ENCODE measurements around the gene CYB5B. TPM values are rescaled to one million over a fixed set of nuclear protein-coding genes. Genes with fewer than 3 reads are reported as not detected.

Gene CYB5B
- total and polyA plus RNA-seq, 2 donors (not counting 3 experiments of a cell fraction or from before 2014, with no cell fraction given): 175 to 176 TPM

DNA sequence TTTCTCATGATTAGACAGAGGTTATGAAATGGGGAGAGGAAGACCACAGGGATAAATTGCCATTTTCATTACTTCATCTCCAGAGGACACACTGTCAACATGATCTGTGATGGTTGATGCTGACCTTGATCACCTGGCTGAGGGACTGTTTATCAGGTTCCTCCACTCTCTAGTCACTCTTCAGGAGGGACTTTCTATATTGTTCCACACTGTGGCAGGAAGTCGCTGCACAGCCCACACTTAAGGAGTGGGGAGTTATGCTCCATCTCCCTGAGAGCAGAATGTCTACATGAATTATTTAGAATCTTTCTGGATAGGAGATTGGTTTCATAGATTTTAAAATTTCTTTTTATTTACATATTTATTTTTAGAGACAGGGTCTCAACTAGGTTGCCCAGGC, 46.7 kb downstream of the CYB5B start:
- Histone ChIP-seq H3K4me3 (replicated peaks in 1 of 3; ENCODE audit: insufficient read depth in 1 of 3, low read depth in 1 of 3, low read length in 3 of 3) (no peak overlapping the region), H4K20me1 (replicated peaks; ENCODE audit: control insufficient read depth, extremely low read depth, insufficient read depth, low read length) (no peaks in the 10 kb centered on the region), H3K4me2 (ENCODE audit: insufficient read depth, low read length) (no peak overlapping the region), H3K9ac (replicated peaks; ENCODE audit: extremely low read depth, insufficient read depth, low read length) (no peak overlapping the region), H3K4me1 (ENCODE audit: control insufficient read depth, extremely low read depth, insufficient read depth, low read length) (peaks cover 21% of the 10 kb centered on the region), H3K79me2 (ENCODE audit: control insufficient read depth, insufficient read depth, low read length) (no peaks in the 10 kb centered on the region), H3K27me3 (ENCODE audit: control insufficient read depth in 2 of 2, insufficient read depth in 2 of 2, low read length in 2 of 2) (no peaks in the 10 kb centered on the region), H3K9me1 (replicated peaks; ENCODE audit: control insufficient read depth, extremely low read depth, insufficient read depth, low read length) (no peaks in the 10 kb centered on the region), H3K27ac (ENCODE audit: insufficient read depth, low read depth, low read length) (no peak overlapping the region), H3K9me3 (replicated peaks; ENCODE audit: control insufficient read depth, insufficient read depth, low read length) (no peaks in the 10 kb centered on the region), H3K36me3 (ENCODE audit: control insufficient read depth in 2 of 2, extremely low read depth in 1 of 2, insufficient read depth in 2 of 2, low read length in 2 of 2) (no peaks in the 10 kb centered on the region), H2AFZ (ENCODE audit: low read depth, low read length) (no peak overlapping the region)
- DNase-seq (ENCODE audit: low read depth, low spot score): no peak
- ChIA-PET CTCF (interaction anchor here (1.5 kb wide), 1 partner anchor 10 kb away, joined by 5 read pairs; no protein-coding TSS in a partner anchor), POLR2A (no interaction called here)
- intact Hi-C loops (cut with micrococcal nuclease): no loop called here
- FAIRE-seq: no peak
- TF ChIP-seq POLR2AphosphoS5 (IDR thresholded peaks at IDR 0.05; ENCODE audit: insufficient read depth, low read depth, low read length) (no peak), POLR2A (IDR thresholded peaks at IDR 0.05; ENCODE audit: low read depth, low read length) (no peak), EZH2 (IDR thresholded peaks at IDR 0.05; ENCODE audit: borderline replicate concordance, low read depth, low read length, severe bottlenecking) (no peak), JUN (IDR thresholded peaks at IDR 0.05; ENCODE audit: borderline replicate concordance, insufficient read depth, insufficient read length, low read depth) (no peak), MYC (IDR thresholded peaks at IDR 0.05; ENCODE audit: low read depth, low read length) (no peak), GATA2 (IDR thresholded peaks at IDR 0.05; ENCODE audit: insufficient read depth, insufficient read length, low read depth, low read length) (no peak), MAX (IDR thresholded peaks at IDR 0.05; ENCODE audit: insufficient read depth, insufficient read length) (no peak), FOS (IDR thresholded peaks at IDR 0.05; ENCODE audit: borderline replicate concordance, insufficient read depth, low read length) (no peak)
- TF ChIP-seq, protein P1, sequence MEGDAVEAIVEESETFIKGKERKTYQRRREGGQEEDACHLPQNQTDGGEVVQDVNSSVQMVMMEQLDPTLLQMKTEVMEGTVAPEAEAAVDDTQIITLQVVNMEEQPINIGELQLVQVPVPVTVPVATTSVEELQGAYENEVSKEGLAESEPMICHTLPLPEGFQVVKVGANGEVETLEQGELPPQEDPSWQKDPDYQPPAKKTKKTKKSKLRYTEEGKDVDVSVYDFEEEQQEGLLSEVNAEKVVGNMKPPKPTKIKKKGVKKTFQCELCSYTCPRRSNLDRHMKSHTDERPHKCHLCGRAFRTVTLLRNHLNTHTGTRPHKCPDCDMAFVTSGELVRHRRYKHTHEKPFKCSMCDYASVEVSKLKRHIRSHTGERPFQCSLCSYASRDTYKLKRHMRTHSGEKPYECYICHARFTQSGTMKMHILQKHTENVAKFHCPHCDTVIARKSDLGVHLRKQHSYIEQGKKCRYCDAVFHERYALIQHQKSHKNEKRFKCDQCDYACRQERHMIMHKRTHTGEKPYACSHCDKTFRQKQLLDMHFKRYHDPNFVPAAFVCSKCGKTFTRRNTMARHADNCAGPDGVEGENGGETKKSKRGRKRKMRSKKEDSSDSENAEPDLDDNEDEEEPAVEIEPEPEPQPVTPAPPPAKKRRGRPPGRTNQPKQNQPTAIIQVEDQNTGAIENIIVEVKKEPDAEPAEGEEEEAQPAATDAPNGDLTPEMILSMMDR (IDR thresholded peaks at IDR 0.05; ENCODE audit: extremely low read depth in 1 of 2, insufficient read depth in 1 of 2, low read depth in 1 of 2, low read length in 2 of 2): no peak
- BruUV-seq (replicated peaks): no TSS peak
- dilution Hi-C loops (cut with MboI; ENCODE audit: extremely low pct_ligation_motif_present, low sequenced_read_pairs): no loop called here

Measured in endothelial cell of umbilical vein (primary cell).